ENCODE data around the gene ENOX1.

Gene ENOX1

GRCh38 chr13:43268632-43269031, 518.1 kb downstream of the ENOX1 start:
- DNase-seq: no peak

GRCh38 chr13:43267916-43268315, 518.9 kb downstream of the ENOX1 start:
- no peak for DNase-seq

- DNase-seq: no peak
Measured at GRCh38 chr13:43266936-43267615, 519.7 kb downstream of the ENOX1 start.

GRCh38 chr13:43265028-43265427, 521.7 kb downstream of the ENOX1 start:
- no peak for DNase-seq

- no peak for DNase-seq
Measured at GRCh38 chr13:43264458-43264857, 522.3 kb downstream of the ENOX1 start.

- DNase-seq: no peak
Measured at GRCh38 chr13:43263047-43263446, 523.7 kb downstream of the ENOX1 start.

- DNase-seq: no peak
Measured at GRCh38 chr13:43260999-43261398, 525.8 kb downstream of the ENOX1 start.

- DNase-seq: no peak
Measured at GRCh38 chr13:43258771-43259170, 528.0 kb downstream of the ENOX1 start.

GRCh38 chr13:43257765-43258164, 529.0 kb downstream of the ENOX1 start:
- no peak for DNase-seq

GRCh38 chr13:43251961-43252360, 534.8 kb downstream of the ENOX1 start:
- no peak for DNase-seq

GRCh38 chr13:43246382-43246781, 540.4 kb downstream of the ENOX1 start:
- no peak for DNase-seq

GRCh38 chr13:43245374-43245964, 541.3 kb downstream of the ENOX1 start:
- no peak for DNase-seq

GRCh38 chr13:43244481-43244880, 542.3 kb downstream of the ENOX1 start:
- no peak for DNase-seq

- DNase-seq: no peak
Measured at GRCh38 chr13:43243711-43244110, 543.1 kb downstream of the ENOX1 start.

- DNase-seq: no peak
Measured at GRCh38 chr13:43242040-43242439, 544.7 kb downstream of the ENOX1 start.

- no peak for DNase-seq
Measured at GRCh38 chr13:43240278-43240677, 546.5 kb downstream of the ENOX1 start.

GRCh38 chr13:43239275-43239840, 547.4 kb downstream of the ENOX1 start:
- DNase-seq: no peak

- peak; percentile 7 for DNase-seq
Measured at GRCh38 chr13:43238341-43239083, 548.3 kb downstream of the ENOX1 start.

GRCh38 chr13:43237616-43238015, 549.2 kb downstream of the ENOX1 start:
- DNase-seq: no peak

GRCh38 chr13:43235028-43235427, 551.7 kb downstream of the ENOX1 start:
- no peak for DNase-seq

GRCh38 chr13:43232873-43233265, 553.9 kb downstream of the ENOX1 start:
- no peak for DNase-seq

- no peak for DNase-seq
Measured at GRCh38 chr13:43232144-43232872, 554.5 kb downstream of the ENOX1 start.

GRCh38 chr13:43230989-43231388, 555.8 kb downstream of the ENOX1 start:
- DNase-seq: no peak
